Ovary (tissue), 3 donors: ENCODE data around the gene IP6K2.

Experiments
- CTCF ChIP-seq, 3 donors: fragments of 450-650 bp in 2 of 3; fragments of 200-600 bp in 1 of 3; IDR thresholded peaks; one replicate each; pipeline versions ENCODE4 v1.5.1 to v1.8.0; 2016 to 2022; ENCODE audit warnings: antibody characterized with exemption in 3 of 3, mild to moderate bottlenecking in 1 of 3
- EP300 ChIP-seq: sonication (generic); formaldehyde crosslinking; IDR thresholded peaks from one replicate; pipeline ENCODE4 v1.6.1; 2017; ENCODE audit warnings: antibody characterized with exemption
- POLR2A ChIP-seq: fragments of 450-650 bp; IDR thresholded peaks from one replicate; pipeline ENCODE4 v1.6.1; 2017; ENCODE audit warnings: antibody characterized with exemption, mild to moderate bottlenecking, moderate library complexity
- donor health status: DM: no; HTN: no; CAD: no.

- TF ChIP-seq POLR2A (no peak), CTCF (IDR thresholded peaks at IDR 0.05) (no peak), EP300 (no peak)
Observed at GRCh38 chr3:48759071-48759470, 42.0 kb upstream of the IP6K2 start.
